SK-N-SH (cell line): ENCODE results near the gene RASD2. TPM values are rescaled to one million over a fixed set of nuclear protein-coding genes. Genes with fewer than 3 reads are reported as not detected.

Experiments
- CTCF ChIA-PET: fragments of 300-600, 350-600 bp; formaldehyde crosslinking; extraction: SDS; loops from one replicate; lab custom pipeline; 2021; lab: Yijun Ruan, JAX
- POLR2A ChIA-PET: fragments of 350-600 bp; sonication (Branson Sonifier 250); formaldehyde crosslinking; extraction: SDS; loops from one replicate; lab custom pipeline; 2020; ENCODE audit warnings: antibody characterized with exemption, inconsistent platforms; lab: Yijun Ruan, JAX
- DNase-seq: peaks from one replicate; pipeline ENCODE4 v3.0.0; 2012
- H2AFZ ChIP-seq: fragments of 200-600 bp; sonication (generic); 2 replicates; pipeline ENCODE4 v1.8.1; 2016; ENCODE audit warnings: antibody characterized with exemption, mild to moderate bottlenecking, low read depth
- H3F3A ChIP-seq: fragments of 200-600 bp; sonication (generic); replicated peaks from 2 replicates; pipeline ENCODE3; 2016; ENCODE audit warnings: antibody characterized with exemption, mild to moderate bottlenecking; ENCODE audit not compliant: insufficient read depth
- H3K27ac ChIP-seq, 2 experiments: fragments of 200-500 bp in 1 of 2; fragments of 200-600 bp in 1 of 2; sonication (Bioruptor generic) in 1 of 2; sonication (generic), shearing (Covaris generic) in 1 of 2; 2 replicates each; pipeline versions ENCODE4 v1.5.1 to v1.6.1; 2014 to 2016; ENCODE audit warnings: low read depth in 2 of 2, inconsistent platforms in 1 of 2, low read length in 1 of 2, mild to moderate bottlenecking in 1 of 2, mixed read lengths in 1 of 2
- H3K27me3 ChIP-seq: fragments of 200-600 bp; sonication (generic), shearing (Covaris generic); 2 replicates; pipeline ENCODE4 v1.6.1; 2016; ENCODE audit warnings: mixed run types; ENCODE audit not compliant: insufficient read depth
- H3K36me3 ChIP-seq, 2 experiments: fragments of 200-500 bp in 1 of 2; fragments of 200-600 bp in 1 of 2; sonication (Bioruptor generic) in 1 of 2; sonication (generic) in 1 of 2; replicated peaks in 1 of 2; 2 replicates each; pipeline versions ENCODE3 to v1.5.1; 2014 to 2016; ENCODE audit warnings: low read length in 1 of 2, mild to moderate bottlenecking in 1 of 2; ENCODE audit not compliant: insufficient read depth in 2 of 2, control insufficient read depth in 1 of 2
- H3K4me1 ChIP-seq, 2 experiments: fragments of 200-500 bp in 1 of 2; fragments of 200-600 bp in 1 of 2; sonication (Bioruptor generic) in 1 of 2; sonication (generic), shearing (Covaris generic) in 1 of 2; 2 replicates each; pipeline versions ENCODE4 v1.5.1 to v1.6.1; 2014 to 2016; ENCODE audit warnings: low read depth in 1 of 2, low read length in 1 of 2, mixed run types in 1 of 2; ENCODE audit not compliant: insufficient read depth in 2 of 2, control insufficient read depth in 1 of 2
- H3K4me2 ChIP-seq: fragments of 200-600 bp; sonication (generic), shearing (Covaris generic); 2 replicates; pipeline ENCODE4 v1.6.1; 2017; ENCODE audit warnings: mixed run types
- H3K4me3 ChIP-seq, 2 experiments: fragments of 200-500 bp in 1 of 2; fragments of 200-600 bp in 1 of 2; sonication (Bioruptor generic) in 1 of 2; sonication (generic), shearing (Covaris generic) in 1 of 2; 2 replicates each; pipeline versions ENCODE4 v1.5.1 to v1.8.1; 2014 to 2016; ENCODE audit warnings: low read depth in 2 of 2, inconsistent platforms in 1 of 2, low read length in 1 of 2, mild to moderate bottlenecking in 1 of 2, mixed read lengths in 1 of 2, moderate library complexity in 1 of 2
- H3K79me2 ChIP-seq: fragments of 200-600 bp; sonication (generic); 2 replicates; pipeline ENCODE4 v1.8.1; 2017; ENCODE audit warnings: mild to moderate bottlenecking; ENCODE audit not compliant: insufficient read depth
- H3K9ac ChIP-seq: fragments of 200-600 bp; sonication (generic); 2 replicates; pipeline ENCODE4 v1.6.1; 2017; ENCODE audit warnings: mixed run types
- H3K9me2 ChIP-seq: fragments of 200-600 bp; sonication (generic); 2 replicates; pipeline ENCODE4 v1.6.1; 2017; ENCODE audit warnings: mixed run types
- H3K9me3 ChIP-seq: fragments of 200-600 bp; sonication (generic); 2 replicates; pipeline ENCODE4 v1.6.1; 2017; ENCODE audit warnings: mixed run types, mild to moderate bottlenecking, moderate library complexity
- H4K20me1 ChIP-seq: fragments of 200-600 bp; sonication (generic); 2 replicates; pipeline ENCODE4 v1.6.1; 2017; ENCODE audit warnings: mild to moderate bottlenecking, mixed run types; ENCODE audit not compliant: insufficient read depth
- CHD2 ChIP-seq: fragments of 150-350 bp; IDR thresholded peaks from 2 replicates; pipeline ENCODE4 v1.6.1; 2018; ENCODE audit warnings: low read length; ENCODE audit not compliant: partially characterized antibody
- EP300 ChIP-seq, 2 experiments: IDR thresholded peaks; 2 replicates each; pipeline versions ENCODE4 v1.4.0 to v1.6.1; 2012; ENCODE audit warnings: borderline replicate concordance in 1 of 2, low read depth in 1 of 2, low read length in 1 of 2
- FOSL2 ChIP-seq: IDR thresholded peaks from 2 replicates; pipeline ENCODE4 v1.4.0; 2012; ENCODE audit warnings: low read depth, mild to moderate bottlenecking, moderate library complexity, borderline replicate concordance
- FOXJ3 ChIP-seq: sonication (generic); formaldehyde crosslinking; IDR thresholded peaks from 2 replicates; pipeline ENCODE4 v1.5.1; 2020; ENCODE audit warnings: mild to moderate bottlenecking, missing genetic modification reagents
- GATA2 ChIP-seq: sonication (generic); formaldehyde crosslinking; IDR thresholded peaks from 2 replicates; pipeline ENCODE4 v1.5.0; 2020; ENCODE audit warnings: mild to moderate bottlenecking, missing genetic modification reagents
- MXI1 ChIP-seq: IDR thresholded peaks from 2 replicates; pipeline ENCODE4 v1.6.1; 2012; ENCODE audit warnings: mild to moderate bottlenecking, low read depth, low read length, improper control_type of control experiment
- NRF1 ChIP-seq: IDR thresholded peaks from 2 replicates; pipeline ENCODE4 v1.6.1; 2012; ENCODE audit warnings: low read depth, mild to moderate bottlenecking, low read length
- POLR2AphosphoS5 ChIP-seq: IDR thresholded peaks from 2 replicates; pipeline ENCODE4 v1.6.1; 2012; ENCODE audit warnings: low read depth, low read length
- RAD21 ChIP-seq: IDR thresholded peaks from 2 replicates; pipeline ENCODE4 v1.6.1; 2012; ENCODE audit warnings: mild to moderate bottlenecking, low read length
- RCOR1 ChIP-seq: fragments of 150-350 bp; IDR thresholded peaks from 2 replicates; pipeline ENCODE4 v1.6.1; 2017; ENCODE audit warnings: antibody characterized with exemption, low read length
- RFX5 ChIP-seq: IDR thresholded peaks from 2 replicates; pipeline ENCODE4 v1.6.1; 2012; ENCODE audit warnings: mild to moderate bottlenecking, improper control_type of control experiment, low read length
- RXRA ChIP-seq: IDR thresholded peaks from 2 replicates; pipeline ENCODE4 v1.4.0; 2012; ENCODE audit warnings: low read depth, mild to moderate bottlenecking, borderline replicate concordance
- SIN3A ChIP-seq: IDR thresholded peaks from 2 replicates; pipeline ENCODE4 v1.6.1; 2012; ENCODE audit warnings: low read depth, mild to moderate bottlenecking, low read length, moderate library complexity, borderline replicate concordance
- SMC3 ChIP-seq: IDR thresholded peaks from 2 replicates; pipeline ENCODE4 v1.6.1; 2012; ENCODE audit warnings: low read depth, low read length, improper control_type of control experiment
- TAF1 ChIP-seq: IDR thresholded peaks from 2 replicates; pipeline ENCODE4 v1.6.1; 2012; ENCODE audit warnings: low read depth, mild to moderate bottlenecking, low read length, moderate library complexity, borderline replicate concordance
- TCF12 ChIP-seq: IDR thresholded peaks from 2 replicates; pipeline ENCODE4 v1.4.0; 2012
- TEAD4 ChIP-seq: IDR thresholded peaks from 2 replicates; pipeline ENCODE4 v1.4.0; 2012; ENCODE audit warnings: mild to moderate bottlenecking, borderline replicate concordance; ENCODE audit not compliant: insufficient read depth
- WGBS: methylation state at CpG from one replicate; pipeline ENCODE4 v1.1.6; 2017; ENCODE audit warnings: low lambda C conversion rate; 5-methylcytosine and 5-hydroxymethylcytosine counted together
- polyA plus RNA-seq, 3 experiments: library from polyadenylated mRNA; depleted of rRNA; stranded (reverse); fragments of >200 nt; gene quantifications; 2 replicates each; pipeline ENCODE4 v1.2.3, GENCODE V29; 2012
- TF ChIP-seq, protein P1 (sequence below): IDR thresholded peaks from 2 replicates; pipeline ENCODE4; 2012
- TF ChIP-seq, protein P2 (sequence below): fragments of 150-350 bp; IDR thresholded peaks from 2 replicates; pipeline ENCODE4 v1.6.1; 2016; ENCODE audit warnings: mild to moderate bottlenecking, low read depth, low read length
- TF ChIP-seq, protein P3 (sequence below): fragments of 200-600 bp; sonication (generic); IDR thresholded peaks from 2 replicates; pipeline ENCODE4 v1.6.1; 2017; ENCODE audit warnings: antibody characterized with exemption, mild to moderate bottlenecking, moderate library complexity

RASD2 gene
- polyA plus RNA-seq, 1 of the 3 experiments (the other 2 are of a cell fraction) = 0.30 TPM

DNA sequence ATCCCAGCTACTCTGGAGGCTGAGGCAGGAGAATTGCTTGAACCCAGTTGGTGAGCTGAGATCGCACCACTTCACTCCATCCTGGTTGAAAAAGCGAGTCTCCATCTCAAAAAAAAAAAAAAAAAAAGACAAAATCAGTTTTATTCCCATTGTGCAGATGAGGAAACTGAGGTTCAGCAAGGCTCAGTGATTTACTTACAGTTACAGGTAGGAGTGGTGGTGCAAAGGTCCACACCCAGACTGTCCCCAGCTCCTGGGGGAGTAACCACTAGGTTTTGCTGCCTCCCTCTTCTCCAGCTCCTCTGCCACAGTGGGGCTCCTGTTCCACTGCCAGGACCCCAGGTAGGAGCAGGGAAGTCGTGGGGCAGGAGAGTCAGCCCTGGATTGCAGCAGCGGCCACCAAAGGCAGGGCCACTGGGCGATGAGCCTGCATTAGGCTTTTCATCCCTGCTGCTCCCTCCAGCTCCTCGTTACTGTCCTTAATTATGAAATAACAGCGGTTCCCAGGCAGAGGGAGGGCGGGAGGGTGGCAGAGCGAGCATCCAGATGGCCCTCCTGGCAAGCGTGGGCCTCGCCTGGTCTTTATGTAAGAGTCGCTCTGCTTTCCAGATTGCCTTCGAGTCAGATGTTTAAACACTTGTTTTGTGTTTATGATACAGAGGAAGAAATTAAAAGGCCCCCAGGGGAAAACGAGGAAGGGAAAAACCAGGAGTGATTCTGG lies 15.5 kb upstream of the RASD2 start:
- Histone ChIP-seq H3K4me1 (peaks cover 0 to 32% of the 10 kb centered on the region in 2 experiments; a peak in 1 of 4 replicates), H3K4me3 (no peak overlapping the region), H4K20me1 (no peaks in the 10 kb centered on the region), H3K4me2 (no peak overlapping the region), H3K36me3 (no peaks in the 10 kb centered on the region), H3F3A (no peaks in the 10 kb centered on the region), H3K79me2 (no peaks in the 10 kb centered on the region), H3K9me3 (no peaks in the 10 kb centered on the region; the same call in 1 of the 2 replicates), H3K9ac (no peak overlapping the region), H3K9me2 (no peaks in the 10 kb centered on the region), H3K27me3 (no peaks in the 10 kb centered on the region), H2AFZ (no peak overlapping the region), H3K27ac (peak overlapping the region in 1 of 2 experiments; percentile 88; a peak in 2 of 4 replicates)
- DNase-seq = peak; percentile 88
- TF ChIP-seq RAD21 = peak; percentile 37
- peak; percentile 69; the same call in 1 of the 2 replicates for TF ChIP-seq MXI1
- peak; percentile 50 for TF ChIP-seq TCF12
- TF ChIP-seq CHD2 = peak; percentile 80
- TF ChIP-seq SMC3 = no peak
- TF ChIP-seq, protein P1, sequence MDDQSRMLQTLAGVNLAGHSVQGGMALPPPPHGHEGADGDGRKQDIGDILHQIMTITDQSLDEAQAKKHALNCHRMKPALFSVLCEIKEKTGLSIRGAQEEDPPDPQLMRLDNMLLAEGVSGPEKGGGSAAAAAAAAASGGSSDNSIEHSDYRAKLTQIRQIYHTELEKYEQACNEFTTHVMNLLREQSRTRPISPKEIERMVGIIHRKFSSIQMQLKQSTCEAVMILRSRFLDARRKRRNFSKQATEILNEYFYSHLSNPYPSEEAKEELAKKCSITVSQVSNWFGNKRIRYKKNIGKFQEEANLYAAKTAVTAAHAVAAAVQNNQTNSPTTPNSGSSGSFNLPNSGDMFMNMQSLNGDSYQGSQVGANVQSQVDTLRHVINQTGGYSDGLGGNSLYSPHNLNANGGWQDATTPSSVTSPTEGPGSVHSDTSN = no peak
- peak; percentile 81; the same call in 1 of the 2 replicates for TF ChIP-seq RCOR1
- TF ChIP-seq EP300 (IDR thresholded peaks at IDR 0.05; ENCODE audit: borderline replicate concordance in 1 of 2, low read depth in 1 of 2, low read length in 1 of 2) = peak in 1 of 2 experiments; percentile 95; a peak in 2 of 4 replicates
- peak; percentile 93; the same call in 1 of the 2 replicates for TF ChIP-seq FOXJ3
- TF ChIP-seq, protein P2, sequence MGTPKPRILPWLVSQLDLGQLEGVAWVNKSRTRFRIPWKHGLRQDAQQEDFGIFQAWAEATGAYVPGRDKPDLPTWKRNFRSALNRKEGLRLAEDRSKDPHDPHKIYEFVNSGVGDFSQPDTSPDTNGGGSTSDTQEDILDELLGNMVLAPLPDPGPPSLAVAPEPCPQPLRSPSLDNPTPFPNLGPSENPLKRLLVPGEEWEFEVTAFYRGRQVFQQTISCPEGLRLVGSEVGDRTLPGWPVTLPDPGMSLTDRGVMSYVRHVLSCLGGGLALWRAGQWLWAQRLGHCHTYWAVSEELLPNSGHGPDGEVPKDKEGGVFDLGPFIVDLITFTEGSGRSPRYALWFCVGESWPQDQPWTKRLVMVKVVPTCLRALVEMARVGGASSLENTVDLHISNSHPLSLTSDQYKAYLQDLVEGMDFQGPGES = no peak
- peak; percentile 9; the same call in 1 of the 2 replicates for TF ChIP-seq RFX5
- whole genome bisulfite sequencing = 47% methylated on average over 13 of the region's 14 CpGs
- POLR2A ChIA-PET = interaction anchor here (0.7 to 1.4 kb wide), 3 partner anchors 15 to 136 kb away, joined by 3 read pairs; partner anchors contain the start of gene RASD2
- CTCF ChIA-PET = interaction anchor here (0.9 to 8.6 kb wide), 7 partner anchors 14 to 406 kb away, joined by 3 to 60 read pairs (median 4); partner anchors contain the start of gene RASD2

DNA sequence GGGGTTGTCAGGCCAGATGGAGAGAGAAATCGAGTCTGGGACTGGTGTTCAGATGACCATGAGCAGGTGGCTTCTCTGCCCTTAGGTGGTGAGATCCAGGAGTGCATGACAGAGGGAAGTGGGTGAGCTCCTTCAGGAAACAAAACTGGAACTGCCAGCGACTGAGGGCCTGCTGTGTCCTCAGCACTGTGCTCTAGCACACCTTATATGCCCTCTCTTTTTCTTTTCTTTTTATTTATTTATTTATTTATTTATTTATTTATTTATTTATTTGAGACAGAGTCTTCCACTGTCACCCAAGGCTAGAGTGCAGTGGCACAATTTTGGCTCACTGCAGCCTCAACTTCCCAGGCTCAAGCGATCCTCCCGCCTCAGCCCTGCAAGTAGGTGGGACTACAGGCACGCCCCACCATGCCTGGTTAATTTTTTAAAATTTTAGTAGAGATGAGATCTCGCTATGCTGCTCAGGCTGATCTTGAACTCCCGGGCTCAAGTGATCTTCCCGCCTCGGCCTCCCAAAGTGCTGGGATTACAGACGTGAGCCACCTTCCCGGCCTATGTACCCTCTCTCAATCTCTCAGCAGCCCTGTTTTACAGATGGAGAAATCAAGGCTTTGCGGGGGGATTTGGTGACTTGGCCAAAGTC lies 14.8 kb upstream of the RASD2 start:
- H3K27ac ChIP-seq = peak overlapping the region in 1 of 2 experiments; percentile 68; a peak in 2 of 4 replicates
- ChIA-PET POLR2A (interaction anchor here (1.4 kb wide), 2 partner anchors 15 to 16 kb away, joined by 3 read pairs; partner anchors contain the start of gene RASD2), CTCF (interaction anchor here (0.9 to 8.6 kb wide), 7 partner anchors 13 to 405 kb away, joined by 3 to 60 read pairs (median 4); partner anchors contain the start of gene RASD2)
- WGBS = 74% methylated on average over 12 of the region's 12 CpGs
- H2AFZ ChIP-seq = no peak overlapping the region
- no peaks in the 10 kb centered on the region; the same call in 1 of the 2 replicates for H3K9me3 ChIP-seq
- peaks cover 0 to 32% of the 10 kb centered on the region in 2 experiments; a peak in 1 of 4 replicates for H3K4me1 ChIP-seq
- H4K20me1 ChIP-seq = no peaks in the 10 kb centered on the region
- DNase-seq = no peak
- no peaks in the 10 kb centered on the region for H3K27me3 ChIP-seq
- no peak overlapping the region for H3K9ac ChIP-seq
- H3K4me3 ChIP-seq = no peak overlapping the region
- no peaks in the 10 kb centered on the region for H3K79me2 ChIP-seq
- no peak overlapping the region for H3K4me2 ChIP-seq
- H3K36me3 ChIP-seq = no peaks in the 10 kb centered on the region
- H3K9me2 ChIP-seq = no peaks in the 10 kb centered on the region
- no peaks in the 10 kb centered on the region for H3F3A ChIP-seq
- TF ChIP-seq, protein P3, sequence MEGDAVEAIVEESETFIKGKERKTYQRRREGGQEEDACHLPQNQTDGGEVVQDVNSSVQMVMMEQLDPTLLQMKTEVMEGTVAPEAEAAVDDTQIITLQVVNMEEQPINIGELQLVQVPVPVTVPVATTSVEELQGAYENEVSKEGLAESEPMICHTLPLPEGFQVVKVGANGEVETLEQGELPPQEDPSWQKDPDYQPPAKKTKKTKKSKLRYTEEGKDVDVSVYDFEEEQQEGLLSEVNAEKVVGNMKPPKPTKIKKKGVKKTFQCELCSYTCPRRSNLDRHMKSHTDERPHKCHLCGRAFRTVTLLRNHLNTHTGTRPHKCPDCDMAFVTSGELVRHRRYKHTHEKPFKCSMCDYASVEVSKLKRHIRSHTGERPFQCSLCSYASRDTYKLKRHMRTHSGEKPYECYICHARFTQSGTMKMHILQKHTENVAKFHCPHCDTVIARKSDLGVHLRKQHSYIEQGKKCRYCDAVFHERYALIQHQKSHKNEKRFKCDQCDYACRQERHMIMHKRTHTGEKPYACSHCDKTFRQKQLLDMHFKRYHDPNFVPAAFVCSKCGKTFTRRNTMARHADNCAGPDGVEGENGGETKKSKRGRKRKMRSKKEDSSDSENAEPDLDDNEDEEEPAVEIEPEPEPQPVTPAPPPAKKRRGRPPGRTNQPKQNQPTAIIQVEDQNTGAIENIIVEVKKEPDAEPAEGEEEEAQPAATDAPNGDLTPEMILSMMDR = no peak
- no peak for TF ChIP-seq POLR2AphosphoS5
- no peak for TF ChIP-seq TEAD4
- no peak for TF ChIP-seq RAD21
- no peak for TF ChIP-seq TAF1
- no peak for TF ChIP-seq FOSL2
- TF ChIP-seq SIN3A = no peak
- TF ChIP-seq RCOR1 = no peak
- TF ChIP-seq NRF1 = no peak
- TF ChIP-seq, protein P1 = no peak
- TF ChIP-seq GATA2 (CRISPR knock-in tag) = no peak; the same call in 1 of the 2 replicates
- no peak for TF ChIP-seq RXRA
